GM12865 (cell line): Measurements from ENCODE around the gene BRMS1.

ENCODE experiments used
- DNase-seq: peaks from one replicate; pipeline ENCODE4 v3.0.0; 2010; ENCODE audit warnings: low read depth
- H3K4me3 ChIP-seq: 2 replicates; pipeline ENCODE4 v1.5.1; 2011; ENCODE audit warnings: mild to moderate bottlenecking, low read depth, low read length, control low read depth
- TF ChIP-seq, protein P1 (sequence below): IDR thresholded peaks from 2 replicates; pipeline ENCODE4 v1.5.1; 2011; ENCODE audit warnings: low read length, control low read depth, low read depth, inconsistent platforms; ENCODE audit not compliant: insufficient read depth; ENCODE audit errors: missing control alignments

Gene BRMS1

DNA sequence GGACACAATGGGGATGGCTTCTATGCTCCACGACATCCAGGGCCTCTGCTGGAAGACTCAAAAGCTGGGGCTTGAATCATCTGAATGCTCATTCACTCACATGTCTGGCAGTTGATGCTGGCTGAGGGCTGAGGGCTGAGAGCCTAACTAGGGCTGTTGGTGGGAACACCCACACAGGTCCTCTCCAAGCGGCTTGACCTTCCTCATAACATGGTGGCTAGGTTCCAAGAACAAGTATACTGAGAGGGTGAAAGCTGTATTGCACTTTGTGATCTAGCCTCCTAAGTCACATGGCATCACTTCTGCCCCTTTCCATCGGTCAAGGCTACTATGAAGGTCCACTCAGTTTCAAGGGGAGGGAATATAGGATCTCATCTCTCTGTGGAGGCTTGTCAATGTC, 45.7 kb downstream of the BRMS1 start:
- no peak for DNase-seq
- TF ChIP-seq, protein P1, sequence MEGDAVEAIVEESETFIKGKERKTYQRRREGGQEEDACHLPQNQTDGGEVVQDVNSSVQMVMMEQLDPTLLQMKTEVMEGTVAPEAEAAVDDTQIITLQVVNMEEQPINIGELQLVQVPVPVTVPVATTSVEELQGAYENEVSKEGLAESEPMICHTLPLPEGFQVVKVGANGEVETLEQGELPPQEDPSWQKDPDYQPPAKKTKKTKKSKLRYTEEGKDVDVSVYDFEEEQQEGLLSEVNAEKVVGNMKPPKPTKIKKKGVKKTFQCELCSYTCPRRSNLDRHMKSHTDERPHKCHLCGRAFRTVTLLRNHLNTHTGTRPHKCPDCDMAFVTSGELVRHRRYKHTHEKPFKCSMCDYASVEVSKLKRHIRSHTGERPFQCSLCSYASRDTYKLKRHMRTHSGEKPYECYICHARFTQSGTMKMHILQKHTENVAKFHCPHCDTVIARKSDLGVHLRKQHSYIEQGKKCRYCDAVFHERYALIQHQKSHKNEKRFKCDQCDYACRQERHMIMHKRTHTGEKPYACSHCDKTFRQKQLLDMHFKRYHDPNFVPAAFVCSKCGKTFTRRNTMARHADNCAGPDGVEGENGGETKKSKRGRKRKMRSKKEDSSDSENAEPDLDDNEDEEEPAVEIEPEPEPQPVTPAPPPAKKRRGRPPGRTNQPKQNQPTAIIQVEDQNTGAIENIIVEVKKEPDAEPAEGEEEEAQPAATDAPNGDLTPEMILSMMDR, result no peak
- no peak overlapping the region for H3K4me3 ChIP-seq

DNA sequence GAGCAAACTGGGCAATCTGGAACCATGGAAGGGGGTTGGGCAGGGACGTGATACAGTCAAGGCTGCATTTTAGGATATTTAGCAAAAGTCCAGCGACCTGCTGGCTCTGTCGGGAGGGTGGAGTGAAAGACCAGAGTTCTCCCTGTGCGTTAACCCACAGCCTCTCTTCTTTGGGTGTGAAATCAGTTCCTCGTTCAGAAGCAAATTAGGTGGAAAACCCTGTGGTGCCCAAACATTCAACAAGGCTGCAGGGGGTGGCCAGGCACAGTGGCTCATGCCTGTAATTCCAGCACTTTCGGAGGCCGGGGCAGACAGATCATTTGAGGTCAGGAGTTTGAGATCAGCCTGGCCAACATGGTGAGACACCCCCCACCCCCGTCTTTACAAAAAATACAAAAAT, 47.3 kb downstream of the BRMS1 start:
- TF ChIP-seq, protein P1, result no peak
- H3K4me3 ChIP-seq, result no peak overlapping the region
- no peak for DNase-seq

DNA sequence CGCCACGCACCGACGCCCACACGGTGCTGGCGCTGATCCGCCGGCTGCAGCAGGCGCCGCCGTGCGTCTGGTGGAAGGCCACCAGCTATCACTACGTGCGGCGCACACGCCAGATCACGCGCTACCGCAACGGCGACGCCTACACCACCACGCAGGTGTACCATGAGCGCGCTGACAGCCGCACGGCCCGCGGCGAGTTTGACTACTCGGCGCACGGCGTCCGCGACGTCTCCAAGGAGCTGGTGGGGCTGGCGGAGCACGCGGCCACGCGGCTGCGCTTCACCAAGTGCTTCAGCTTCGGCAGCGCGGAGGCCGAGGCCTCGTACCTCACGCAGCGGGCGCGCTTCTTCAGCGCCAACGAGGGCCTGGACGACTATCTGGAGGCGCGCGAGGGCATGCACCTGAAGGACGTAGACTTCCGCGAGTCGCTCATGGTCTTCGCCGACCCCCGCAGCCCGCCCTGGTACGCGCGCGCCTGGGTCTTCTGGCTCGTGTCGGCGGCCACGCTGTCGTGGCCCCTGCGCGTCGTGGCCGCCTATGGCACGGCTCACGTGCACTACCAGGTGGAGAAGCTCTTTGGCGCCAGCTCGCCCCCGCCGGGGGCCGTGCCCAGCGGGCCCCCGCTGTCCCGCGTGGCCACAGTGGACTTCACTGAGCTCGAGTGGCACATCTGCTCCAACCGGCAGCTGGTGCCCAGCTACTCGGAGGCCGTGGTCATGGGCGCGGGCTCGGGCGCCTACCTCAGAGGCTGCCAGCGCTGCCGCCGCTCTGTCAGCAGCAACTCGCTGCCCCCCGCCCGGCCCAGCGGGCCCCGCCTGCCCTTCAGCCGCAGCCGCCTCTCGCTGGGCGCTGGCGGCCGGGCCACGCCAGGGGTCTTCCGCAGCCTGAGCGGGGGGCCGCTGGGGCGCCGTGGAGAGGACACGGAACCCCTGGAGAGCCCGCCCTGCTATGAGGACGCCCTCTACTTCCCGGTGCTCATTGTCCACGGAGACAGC, 50.0 kb downstream of the BRMS1 start:
- no peak overlapping the region for H3K4me3 ChIP-seq
- TF ChIP-seq, protein P1, result no peak
- no peak for DNase-seq

DNA sequence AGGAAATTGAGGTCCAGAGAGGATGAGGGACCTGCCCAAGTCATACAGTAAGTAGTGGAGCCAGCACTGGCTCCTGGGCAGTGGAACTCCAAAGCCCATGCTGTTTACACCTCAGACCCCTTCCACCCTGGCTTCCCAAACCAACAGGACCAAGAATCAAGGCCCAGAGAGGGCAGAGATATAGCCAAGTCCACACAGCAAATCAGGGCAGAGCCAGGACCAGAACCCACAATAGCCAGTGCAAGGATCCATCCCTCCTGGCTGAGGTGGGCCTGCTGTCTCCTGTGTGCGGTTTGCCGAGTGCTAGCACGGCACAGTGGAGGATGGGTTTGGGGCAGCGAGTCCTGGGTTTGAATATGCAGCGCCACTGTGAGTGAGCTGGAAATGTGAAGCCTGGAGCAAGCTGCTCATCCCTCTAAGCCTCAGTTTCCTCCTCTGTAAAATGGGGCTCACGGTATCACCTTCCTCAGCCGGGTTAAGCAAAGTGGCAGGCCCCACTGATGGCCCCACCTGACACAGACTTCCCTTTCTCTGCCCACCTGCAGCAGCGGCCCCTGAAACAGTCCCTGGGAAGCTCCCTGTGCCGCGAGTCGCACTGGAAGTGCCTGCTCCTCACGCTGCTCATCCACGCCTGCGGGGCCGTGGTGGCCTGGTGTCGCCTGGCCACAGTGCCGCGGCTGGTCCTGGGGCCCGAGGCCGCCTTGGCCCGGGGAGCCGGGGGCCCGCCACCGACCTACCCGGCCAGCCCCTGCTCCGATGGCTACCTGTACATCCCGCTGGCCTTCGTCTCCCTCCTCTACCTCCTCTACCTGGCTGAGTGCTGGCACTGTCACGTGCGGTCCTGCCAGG, 50.9 kb downstream of the BRMS1 start:
- DNase-seq, result no peak
- no peak overlapping the region for H3K4me3 ChIP-seq
- TF ChIP-seq, protein P1, result no peak

DNA sequence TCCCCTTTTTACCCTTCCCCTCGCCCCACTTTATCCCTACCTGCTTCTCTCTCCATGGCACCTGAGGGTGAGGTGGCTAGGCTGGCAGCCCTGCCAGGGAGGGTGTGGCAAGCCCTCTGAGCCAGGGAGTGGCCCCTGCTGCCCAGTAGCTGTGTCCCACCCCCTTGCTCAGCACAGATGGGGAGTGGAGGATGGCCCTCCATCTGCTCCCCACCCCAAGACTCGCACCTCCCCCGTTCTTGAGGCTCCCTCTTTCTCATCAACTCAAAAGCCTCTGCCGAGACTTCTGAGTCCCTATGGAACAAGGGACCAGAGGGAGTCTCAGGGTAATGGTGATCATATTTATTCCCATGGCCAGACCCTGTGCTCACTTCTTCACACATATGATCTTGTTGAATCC, 51.6 kb downstream of the BRMS1 start:
- no peak for DNase-seq
- TF ChIP-seq, protein P1, result no peak
- no peak overlapping the region for H3K4me3 ChIP-seq

DNA sequence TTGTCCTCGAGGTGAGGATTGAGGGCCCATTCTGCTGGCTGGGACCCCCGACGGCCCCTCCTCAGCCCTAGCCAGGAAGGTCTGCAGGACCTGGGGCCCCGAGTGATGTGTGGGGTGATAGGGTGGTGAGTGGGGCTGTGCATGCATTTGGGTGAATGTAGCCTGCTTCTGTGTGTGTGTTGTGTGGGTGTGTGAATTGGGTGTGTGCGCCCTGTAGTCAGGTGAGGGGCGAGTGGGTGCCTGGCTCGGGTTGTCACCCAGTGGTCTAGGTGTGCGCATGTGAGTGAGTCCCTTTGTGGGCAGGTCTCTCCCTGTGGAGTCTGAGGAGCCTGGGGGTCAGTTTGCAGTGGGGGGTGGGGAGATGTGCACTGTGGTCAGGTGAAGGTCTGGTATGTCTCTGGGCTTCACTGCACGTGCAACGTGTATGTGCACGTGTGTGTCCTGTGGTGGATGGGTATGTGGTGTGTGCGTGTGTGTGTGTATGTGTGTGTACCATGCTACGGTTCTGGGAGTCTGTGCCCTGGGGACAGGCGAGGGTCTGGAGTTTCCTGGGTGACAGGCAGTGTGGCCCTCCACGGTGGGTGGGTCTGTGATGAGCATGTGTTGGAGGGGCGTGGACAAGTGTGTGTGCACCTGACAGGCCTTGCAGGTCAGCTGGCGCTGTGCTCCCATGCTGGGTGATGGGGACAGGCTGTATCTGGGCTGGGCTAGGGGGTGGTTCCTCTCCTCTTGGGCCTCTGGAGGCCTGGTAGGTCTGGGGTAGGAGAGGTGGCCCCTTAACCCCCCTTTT, 52.2 kb downstream of the BRMS1 start:
- DNase-seq, result no peak
- TF ChIP-seq, protein P1, result no peak
- H3K4me3 ChIP-seq, result no peak overlapping the region
